Measurements from ENCODE around the gene GEMIN7.

The GEMIN7 gene, protein sequence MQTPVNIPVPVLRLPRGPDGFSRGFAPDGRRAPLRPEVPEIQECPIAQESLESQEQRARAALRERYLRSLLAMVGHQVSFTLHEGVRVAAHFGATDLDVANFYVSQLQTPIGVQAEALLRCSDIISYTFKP

GRCh38 chr19:45079063-45079910 lies at the start of gene GEMIN7:
Gene GEMIN7, plus strand, starts transcription at chr19:45079260. Its CDS starts 10,855 bp downstream, at chr19:45090115.
- no peaks in the 10 kb centered on the region for H3K9me3 Mint-ChIP-seq
- peaks cover 8% of the 10 kb centered on the region for H3K36me3 Mint-ChIP-seq
- peak within 1 kb of the TSS; percentile 89 for H3K27ac Mint-ChIP-seq
- no peaks in the 10 kb centered on the region for H3K27me3 Mint-ChIP-seq
- peaks cover 49% of the 10 kb centered on the region for H3K4me1 Mint-ChIP-seq
- H3K4me3 Mint-ChIP-seq = peak within 1 kb of the TSS; percentile 99

DNA sequence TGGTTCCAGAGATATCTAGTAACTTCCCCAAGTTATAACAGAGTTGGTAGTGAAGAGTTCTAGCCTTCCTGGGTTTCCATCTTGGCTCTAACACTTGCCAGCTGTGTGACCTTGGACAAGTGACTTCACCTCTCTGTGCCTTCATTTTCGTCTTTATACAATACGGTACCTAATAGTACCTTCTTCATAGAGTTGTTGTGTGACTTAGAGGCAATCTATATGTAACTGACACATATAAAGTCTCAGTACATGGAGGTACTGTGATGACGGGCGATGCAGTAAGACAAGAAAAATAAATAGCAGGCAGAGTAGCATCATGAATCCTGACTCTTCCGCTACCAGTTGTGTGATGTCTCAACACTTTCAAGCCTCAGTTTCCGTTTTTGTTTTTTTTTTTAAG lies 48.2 kb upstream of the GEMIN7 start:
- Mint-ChIP-seq H3K36me3 (peaks cover 14% of the 10 kb centered on the region), H3K4me1 (no peaks in the 10 kb centered on the region), H3K27me3 (no peaks in the 10 kb centered on the region), H3K4me3 (no peak overlapping the region), H3K27ac (no peak overlapping the region), H3K9me3 (no peaks in the 10 kb centered on the region)

- Mint-ChIP-seq H3K4me3 (no peak overlapping the region), H3K36me3 (peaks cover 12% of the 10 kb centered on the region), H3K4me1 (no peaks in the 10 kb centered on the region), H3K9me3 (no peaks in the 10 kb centered on the region), H3K27me3 (no peaks in the 10 kb centered on the region), H3K27ac (no peak overlapping the region)
Observed at GRCh38 chr19:45032421-45032820, 46.6 kb upstream of the GEMIN7 start.

DNA sequence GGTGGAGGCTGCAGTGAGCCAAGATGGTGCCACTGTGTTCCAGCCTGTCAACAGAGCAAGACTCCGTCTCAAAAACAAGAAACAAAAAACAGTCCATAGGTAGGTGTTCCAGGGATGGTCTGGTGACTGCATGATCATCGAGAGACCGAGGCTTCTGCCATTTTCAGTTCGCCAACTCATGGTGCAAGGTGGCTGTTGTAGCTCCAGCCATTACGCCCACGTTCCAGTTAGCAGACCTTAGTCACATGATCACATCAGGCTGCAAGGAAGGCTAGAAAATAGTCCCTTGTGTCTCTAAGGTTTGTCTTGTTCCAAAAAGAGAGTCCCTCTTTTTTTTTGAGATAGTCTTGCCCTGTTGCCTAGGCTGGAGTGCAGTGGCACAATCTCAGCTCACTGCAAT lies 43.3 kb upstream of the GEMIN7 start:
- H3K36me3 Mint-ChIP-seq = peaks cover 19% of the 10 kb centered on the region
- H3K4me3 Mint-ChIP-seq = no peak overlapping the region
- no peaks in the 10 kb centered on the region for H3K27me3 Mint-ChIP-seq
- no peaks in the 10 kb centered on the region for H3K9me3 Mint-ChIP-seq
- H3K27ac Mint-ChIP-seq = no peak overlapping the region
- H3K4me1 Mint-ChIP-seq = peaks cover 19% of the 10 kb centered on the region

DNA sequence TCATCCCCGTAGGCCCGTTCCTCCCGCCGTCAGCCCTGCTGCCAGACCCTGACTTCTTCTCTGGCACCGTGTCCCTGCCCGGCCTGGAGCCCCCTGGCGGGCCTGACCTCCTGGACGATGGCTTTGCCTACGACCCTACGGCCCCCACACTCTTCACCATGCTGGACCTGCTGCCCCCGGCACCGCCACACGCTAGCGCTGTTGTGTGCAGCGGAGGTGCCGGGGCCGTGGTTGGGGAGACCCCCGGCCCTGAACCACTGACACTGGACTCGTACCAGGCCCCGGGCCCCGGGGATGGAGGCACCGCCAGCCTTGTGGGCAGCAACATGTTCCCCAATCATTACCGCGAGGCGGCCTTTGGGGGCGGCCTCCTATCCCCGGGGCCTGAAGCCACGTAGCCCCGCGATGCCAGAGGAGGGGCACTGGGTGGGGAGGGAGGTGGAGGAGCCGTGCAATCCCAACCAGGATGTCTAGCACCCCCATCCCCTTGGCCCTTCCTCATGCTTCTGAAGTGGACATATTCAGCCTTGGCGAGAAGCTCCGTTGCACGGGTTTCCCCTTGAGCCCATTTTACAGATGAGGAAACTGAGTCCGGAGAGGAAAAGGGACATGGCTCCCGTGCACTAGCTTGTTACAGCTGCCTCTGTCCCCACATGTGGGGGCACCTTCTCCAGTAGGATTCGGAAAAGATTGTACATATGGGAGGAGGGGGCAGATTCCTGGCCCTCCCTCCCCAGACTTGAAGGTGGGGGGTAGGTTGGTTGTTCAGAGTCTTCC lies 41.5 kb upstream of the GEMIN7 start:
- Mint-ChIP-seq H3K27me3 (no peaks in the 10 kb centered on the region), H3K9me3 (no peaks in the 10 kb centered on the region), H3K4me1 (peaks cover 31% of the 10 kb centered on the region), H3K27ac (no peak overlapping the region), H3K36me3 (peaks cover 26% of the 10 kb centered on the region), H3K4me3 (peak overlapping the region; percentile 76)

DNA sequence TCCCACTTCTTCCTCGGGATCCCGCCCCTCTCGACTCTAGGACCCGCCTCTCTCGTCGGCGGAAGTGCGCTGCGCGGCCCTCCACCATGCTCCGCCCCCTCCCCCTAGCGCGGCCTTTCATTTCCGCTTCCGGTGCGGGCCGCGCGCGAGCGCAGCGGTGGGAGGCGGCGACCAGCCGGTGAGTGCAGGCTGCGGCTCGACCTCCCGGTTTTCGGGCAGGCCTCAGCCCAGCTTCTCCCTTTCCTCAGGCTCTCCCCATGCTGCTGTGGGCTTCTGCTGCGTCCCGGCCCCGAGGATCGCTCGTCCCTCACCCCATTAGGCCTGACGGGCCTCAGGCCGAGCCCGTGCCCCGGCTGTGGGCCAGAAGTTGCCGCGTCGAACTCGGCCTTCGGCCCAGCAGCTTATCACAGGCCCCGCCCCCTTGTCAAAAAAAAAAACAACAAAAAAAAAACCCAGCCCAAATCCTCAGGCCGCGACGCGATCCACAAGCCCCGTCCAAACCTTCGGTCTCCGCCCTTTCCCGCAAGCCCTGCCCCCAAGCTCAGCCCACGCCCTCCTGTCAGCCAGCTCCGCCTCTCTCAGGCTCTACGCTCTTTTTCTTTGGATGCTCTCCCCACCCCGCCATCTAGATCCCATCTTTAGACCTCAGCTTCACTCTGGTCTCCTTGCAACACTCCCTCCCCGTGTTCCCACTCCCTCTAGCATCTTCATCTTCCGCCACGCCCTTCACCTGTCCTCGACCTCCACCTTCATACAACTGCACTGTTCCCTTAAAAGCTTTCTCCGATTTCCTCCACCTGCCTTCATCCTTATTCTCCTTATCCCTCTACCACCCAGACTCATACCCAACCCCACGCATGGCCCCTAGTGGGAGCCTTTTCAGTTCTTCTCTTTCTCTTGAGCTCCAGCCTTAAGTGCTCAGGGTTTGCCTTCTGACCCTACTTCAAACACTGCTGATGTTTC lies 39.8 kb upstream of the GEMIN7 start, which contains the start of gene CLASRP:
Gene CLASRP (plus strand): TSS at position 115 of the 963 bp plus-strand sequence. CDS start 1,168 bp downstream, outside the sequence.
- Mint-ChIP-seq H3K27ac (peak within 1 kb of the TSS; percentile 98), H3K27me3 (no peaks in the 10 kb centered on the region), H3K9me3 (no peaks in the 10 kb centered on the region), H3K4me1 (peaks cover 31% of the 10 kb centered on the region), H3K36me3 (peaks cover 21% of the 10 kb centered on the region), H3K4me3 (peak within 1 kb of the TSS; percentile 98)

DNA sequence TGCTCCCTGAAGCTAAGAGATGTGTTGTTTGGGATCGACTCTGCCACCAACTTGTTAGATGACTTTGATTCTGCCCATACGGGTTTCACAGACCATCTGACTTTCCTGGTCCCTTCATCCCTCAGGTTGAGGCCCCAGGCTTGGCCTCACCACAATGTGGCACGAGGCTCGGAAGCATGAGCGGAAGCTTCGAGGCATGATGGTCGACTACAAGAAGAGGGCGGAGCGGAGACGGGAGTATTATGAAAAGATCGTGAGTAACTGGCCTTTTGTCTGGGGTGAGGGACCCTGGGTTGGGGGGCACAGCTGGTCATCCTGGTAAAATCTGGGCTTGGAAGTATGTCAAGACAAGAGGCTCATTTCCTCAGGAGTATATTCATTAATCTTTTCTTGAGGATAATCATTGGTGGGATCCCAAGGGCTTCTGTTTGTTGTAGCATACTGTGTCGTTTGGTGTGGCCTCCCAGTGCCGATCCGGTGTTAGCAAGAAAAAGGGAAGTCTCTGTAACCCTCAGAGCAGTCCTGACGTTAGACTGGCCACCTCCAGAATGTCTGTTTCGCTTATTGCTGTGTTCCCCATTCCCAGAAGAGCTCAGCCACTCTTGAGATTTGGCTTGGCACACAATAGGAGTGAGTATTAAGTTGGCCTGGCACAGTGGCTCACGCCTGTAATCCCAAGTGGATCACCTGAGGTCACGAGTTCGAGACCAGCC lies 38.8 kb upstream of the GEMIN7 start:
- peaks cover 36% of the 10 kb centered on the region for H3K4me1 Mint-ChIP-seq
- H3K27ac Mint-ChIP-seq = peak overlapping the region; percentile 80
- H3K9me3 Mint-ChIP-seq = no peaks in the 10 kb centered on the region
- H3K4me3 Mint-ChIP-seq = peak overlapping the region; percentile 98
- H3K36me3 Mint-ChIP-seq = peaks cover 19% of the 10 kb centered on the region
- H3K27me3 Mint-ChIP-seq = no peaks in the 10 kb centered on the region

- H3K27me3 Mint-ChIP-seq = no peaks in the 10 kb centered on the region
- H3K4me1 Mint-ChIP-seq = peaks cover 45% of the 10 kb centered on the region
- peak overlapping the region; percentile 98 for H3K4me3 Mint-ChIP-seq
- peak overlapping the region; percentile 72 for H3K27ac Mint-ChIP-seq
- H3K36me3 Mint-ChIP-seq = peaks cover 19% of the 10 kb centered on the region
- no peaks in the 10 kb centered on the region for H3K9me3 Mint-ChIP-seq
Observed at GRCh38 chr19:45041125-45041524, 37.9 kb upstream of the GEMIN7 start.

DNA sequence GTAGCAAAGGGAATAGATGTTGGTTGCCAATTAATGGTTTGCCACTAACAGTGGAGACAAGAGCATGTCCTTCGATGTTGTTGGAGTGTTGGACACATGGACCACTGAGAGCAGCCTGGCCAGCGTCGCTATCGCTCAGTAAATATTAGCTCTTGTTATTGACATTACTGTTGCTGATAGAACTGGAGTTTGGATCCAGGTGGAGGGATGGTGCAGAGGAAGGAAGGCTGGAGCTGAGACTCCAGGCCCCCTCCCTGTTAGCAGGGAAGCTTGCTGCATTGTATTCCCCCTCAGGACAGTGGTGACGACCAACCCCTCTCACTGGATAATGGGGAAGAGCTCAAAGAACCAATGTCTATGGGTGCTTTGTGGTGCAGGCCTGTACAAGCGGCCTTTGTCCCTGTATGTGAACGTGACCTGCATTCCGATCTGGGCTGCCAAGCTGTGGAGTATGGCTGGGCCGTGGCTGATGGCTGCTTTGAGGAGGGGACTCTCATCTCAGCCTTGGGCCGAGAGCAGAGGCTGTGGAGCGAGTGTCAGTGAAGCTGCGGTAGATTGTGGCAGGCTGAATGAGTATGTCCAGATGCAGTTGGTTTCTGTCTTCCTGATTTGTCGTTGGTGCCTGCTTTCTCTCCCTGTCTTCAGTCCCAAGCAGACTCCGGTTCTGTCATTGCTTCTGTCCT lies 33.2 kb upstream of the GEMIN7 start:
- Mint-ChIP-seq H3K4me3 (no peak overlapping the region), H3K27ac (no peak overlapping the region), H3K27me3 (no peaks in the 10 kb centered on the region), H3K4me1 (peaks cover 54% of the 10 kb centered on the region), H3K36me3 (peaks cover 14% of the 10 kb centered on the region), H3K9me3 (no peaks in the 10 kb centered on the region)

DNA sequence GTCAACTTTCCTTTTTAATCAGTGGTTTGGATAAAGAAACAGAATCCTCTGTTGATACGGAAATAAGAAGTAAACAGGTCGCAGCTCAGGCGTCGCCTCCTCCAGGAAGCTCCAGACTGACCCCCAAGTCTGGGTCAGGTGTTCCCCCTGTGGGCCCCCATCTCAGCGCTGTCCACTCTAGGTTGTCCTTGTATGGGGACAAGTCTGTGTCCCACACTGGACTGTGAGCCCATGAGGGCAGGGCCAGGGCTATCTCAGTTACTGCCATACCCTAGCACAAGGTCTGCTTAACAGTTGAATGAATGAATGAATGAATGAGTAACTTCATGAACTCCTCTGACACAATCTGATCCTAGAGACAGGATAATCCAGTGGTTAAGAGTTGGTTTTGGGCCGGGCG lies 32.7 kb upstream of the GEMIN7 start:
- H3K4me3 Mint-ChIP-seq = peak overlapping the region; percentile 33
- no peaks in the 10 kb centered on the region for H3K27me3 Mint-ChIP-seq
- peaks cover 12% of the 10 kb centered on the region for H3K36me3 Mint-ChIP-seq
- H3K4me1 Mint-ChIP-seq = peaks cover 53% of the 10 kb centered on the region
- H3K27ac Mint-ChIP-seq = no peak overlapping the region
- no peaks in the 10 kb centered on the region for H3K9me3 Mint-ChIP-seq

- Mint-ChIP-seq H3K9me3 (no peaks in the 10 kb centered on the region), H3K36me3 (peaks cover 5% of the 10 kb centered on the region), H3K27me3 (no peaks in the 10 kb centered on the region), H3K4me1 (peaks cover 44% of the 10 kb centered on the region), H3K4me3 (no peak overlapping the region), H3K27ac (peak overlapping the region; percentile 71)
Observed at GRCh38 chr19:45047188-45047797, 31.8 kb upstream of the GEMIN7 start.

DNA sequence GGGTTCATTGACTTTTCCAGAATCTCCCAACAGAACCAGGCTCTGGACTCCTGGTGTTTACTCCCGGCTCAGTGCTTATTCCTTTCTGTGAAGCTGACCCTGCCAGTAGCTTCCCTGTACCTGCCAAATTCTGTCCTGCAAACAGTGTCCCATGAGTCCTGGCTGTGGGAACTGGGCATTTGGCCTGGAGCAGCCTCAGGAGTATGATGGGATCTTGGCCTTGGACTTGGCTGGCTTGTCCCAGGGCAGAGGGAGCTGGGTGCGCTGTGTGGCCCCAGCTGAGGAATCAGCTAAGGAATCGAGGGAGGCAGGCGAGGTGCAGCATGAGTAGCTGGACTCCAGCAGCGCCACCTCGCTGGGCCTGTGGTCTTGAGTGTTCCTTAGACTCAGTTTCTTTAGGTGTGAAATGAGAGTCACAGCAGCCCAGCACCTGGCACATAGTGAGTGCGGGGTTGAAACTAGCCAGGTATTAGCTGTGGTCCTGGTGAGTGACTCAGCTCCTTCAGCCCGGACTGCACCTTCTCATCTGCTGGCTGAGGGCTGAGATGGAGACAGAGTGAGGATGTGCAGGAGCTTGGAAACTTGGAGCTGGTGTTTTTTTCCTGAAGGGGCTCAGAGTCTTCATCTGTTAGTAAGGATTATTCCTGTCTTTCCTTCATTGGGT lies 29.9 kb upstream of the GEMIN7 start:
- H3K27me3 Mint-ChIP-seq = no peaks in the 10 kb centered on the region
- H3K36me3 Mint-ChIP-seq = peaks cover 7% of the 10 kb centered on the region
- peak overlapping the region; percentile 19 for H3K27ac Mint-ChIP-seq
- H3K4me1 Mint-ChIP-seq = peaks cover 44% of the 10 kb centered on the region
- no peak overlapping the region for H3K4me3 Mint-ChIP-seq
- H3K9me3 Mint-ChIP-seq = no peaks in the 10 kb centered on the region

- H3K4me1 Mint-ChIP-seq = peaks cover 41% of the 10 kb centered on the region
Observed at GRCh38 chr19:45050036-45050435, 29.0 kb upstream of the GEMIN7 start.

More at GRCh38 chr19:45050036-45050435, 29.0 kb upstream of the GEMIN7 start:
- H3K9me3 Mint-ChIP-seq = no peaks in the 10 kb centered on the region
- peaks cover 5% of the 10 kb centered on the region for H3K36me3 Mint-ChIP-seq
- no peak overlapping the region for H3K4me3 Mint-ChIP-seq
- H3K27me3 Mint-ChIP-seq = no peaks in the 10 kb centered on the region
- H3K27ac Mint-ChIP-seq = peak overlapping the region; percentile 19
